ENCODE measurements around the gene CHAT.

- TF ChIP-seq CTCF (IDR thresholded peaks at IDR 0.05 in 2 of 3, conservative IDR thresholded peaks at IDR 0.05 in 1 of 3; ENCODE audit: borderline replicate concordance in 1 of 3, insufficient read depth in 1 of 3, low read depth in 2 of 3, low read length in 2 of 3) (no peak), ZNF274 (IDR thresholded peaks at IDR 0.05; ENCODE audit: low read depth, low read length) (no peak), EZH2 (IDR thresholded peaks at IDR 0.05) (no peak), RAD21 (IDR thresholded peaks at IDR 0.05; ENCODE audit: low read depth) (no peak), MAX (IDR thresholded peaks at IDR 0.05) (no peak), EZH2phosphoT487 (IDR thresholded peaks at IDR 0.05; ENCODE audit: borderline replicate concordance) (no peak)
These were observed 36.3 kb downstream of the CHAT start for GRCh38 chr10:49649936-49650723.

Measured in HCT116 (cell line).